ENCODE measurements around the gene AAK1. TPM values are rescaled to one million over a fixed set of nuclear protein-coding genes. Genes with fewer than 3 reads are reported as not detected.

Gene AAK1
- total RNA-seq, 1 experiment from 2014 or later, result 35.6 TPM

DNA sequence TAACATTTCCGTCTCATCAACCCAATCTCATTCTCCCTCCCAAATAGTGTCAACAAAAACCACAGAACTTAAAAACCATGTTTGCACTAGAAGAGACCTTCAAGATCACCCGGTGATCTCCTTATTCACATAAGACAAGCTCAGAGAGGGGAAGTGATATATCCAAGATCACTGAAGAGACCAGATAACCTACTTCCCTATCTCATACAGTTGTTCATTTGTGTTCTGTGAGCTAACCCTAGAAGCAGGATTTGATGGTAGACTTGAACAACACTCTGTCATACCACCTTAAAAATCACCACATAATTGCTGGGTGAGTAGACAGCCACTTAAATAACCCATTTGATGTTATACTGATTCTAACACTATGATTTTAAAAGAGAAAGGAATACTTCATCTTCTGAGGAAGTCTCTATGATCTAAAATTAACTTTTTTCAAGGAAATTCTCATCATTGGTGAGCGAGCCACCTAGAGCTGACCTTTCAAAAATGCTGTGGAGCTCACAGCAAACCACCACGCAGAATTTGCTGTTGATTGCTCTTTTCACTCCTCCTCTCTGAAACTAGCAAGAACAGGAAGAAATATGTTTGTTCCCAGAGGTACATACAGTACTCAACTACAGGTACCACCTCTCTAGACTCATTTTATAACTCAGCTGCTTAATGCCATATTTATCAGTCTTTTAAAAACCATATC, 15.1 kb downstream of the AAK1 start:
- Mint-ChIP-seq H3K36me3 (no peaks in the 10 kb centered on the region), H3K4me1 (peaks cover 16% of the 10 kb centered on the region), H3K27ac (no peak overlapping the region), H3K27me3 (ENCODE audit: low read depth) (no peaks in the 10 kb centered on the region), H3K9me3 (no peaks in the 10 kb centered on the region), H3K4me3 (no peak overlapping the region)
- no peak for DNase-seq (ENCODE audit: low spot score)
- TF ChIP-seq SMAD4 (CRISPR knock-in tag; IDR thresholded peaks at IDR 0.05) (no peak), NFE2L1 (CRISPR knock-in tag; IDR thresholded peaks at IDR 0.05) (no peak), MYBL2 (CRISPR knock-in tag; IDR thresholded peaks at IDR 0.05) (no peak), NR2C2 (CRISPR knock-in tag; IDR thresholded peaks at IDR 0.05) (no peak), SOX15 (CRISPR knock-in tag; IDR thresholded peaks at IDR 0.05) (no peak), PREB (CRISPR knock-in tag; IDR thresholded peaks at IDR 0.05; ENCODE audit: borderline replicate concordance) (no peak), STAT6 (CRISPR knock-in tag; conservative IDR thresholded peaks at IDR 0.05; ENCODE audit: low read depth) (no peak), ZNF423 (CRISPR knock-in tag; IDR thresholded peaks at IDR 0.05) (no peak), TP53 (CRISPR knock-in tag; IDR thresholded peaks at IDR 0.05) (no peak), HMGXB4 (CRISPR knock-in tag; IDR thresholded peaks at IDR 0.05) (no peak), ZNF512 (CRISPR knock-in tag; IDR thresholded peaks at IDR 0.05; ENCODE audit: borderline replicate concordance) (no peak), AR (CRISPR knock-in tag; IDR thresholded peaks at IDR 0.05) (no peak), GTF2I (CRISPR knock-in tag; conservative IDR thresholded peaks at IDR 0.05) (no peak)
- TF ChIP-seq, protein P1, sequence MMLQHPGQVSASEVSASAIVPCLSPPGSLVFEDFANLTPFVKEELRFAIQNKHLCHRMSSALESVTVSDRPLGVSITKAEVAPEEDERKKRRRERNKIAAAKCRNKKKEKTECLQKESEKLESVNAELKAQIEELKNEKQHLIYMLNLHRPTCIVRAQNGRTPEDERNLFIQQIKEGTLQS (CRISPR knock-in tag; conservative IDR thresholded peaks at IDR 0.05), result no peak
- ChIA-PET CTCF (no interaction called here), POLR2A (no interaction called here)
- ATAC-seq, result no peak
